Fibroblast of the aortic adventitia (primary cell): ENCODE results near the gene GPC6. TPM values are rescaled to one million over a fixed set of nuclear protein-coding genes. Genes with fewer than 3 reads are reported as not detected.

Source experiments
- DNase-seq: peaks from one replicate; pipeline ENCODE4 v3.0.0-alpha.2; 2010; ENCODE audit warnings: low read depth
- H3K4me3 ChIP-seq: 2 replicates; pipeline ENCODE4 v1.5.1; 2011; ENCODE audit warnings: low read depth, mild to moderate bottlenecking, control low read depth, low read length, moderate library complexity
- CTCF ChIP-seq: IDR thresholded peaks from 2 replicates; pipeline ENCODE4 v1.5.1; 2011; ENCODE audit warnings: mild to moderate bottlenecking, low read length, control low read depth, inconsistent platforms; ENCODE audit not compliant: insufficient read depth
- total RNA-seq: library from RNA; depleted of rRNA; stranded (reverse); fragments of >200 nt; gene quantifications from 2 replicates; pipeline ENCODE4 v1.2.3, GENCODE V29; 2012; ENCODE audit warnings: low replicate concordance

The GPC6 gene
- total RNA-seq, 1 donor: 92.6 TPM

- no peak overlapping the region for H3K4me3 ChIP-seq
- DNase-seq: no peak
- no peak for TF ChIP-seq CTCF
Observed at GRCh38 chr13:94269557-94269956, 1043.0 kb downstream of the GPC6 start.

GRCh38 chr13:94270556-94270955, 1043.9 kb downstream of the GPC6 start:
- H3K4me3 ChIP-seq: no peak overlapping the region
- no peak for TF ChIP-seq CTCF
- no peak for DNase-seq

- no peak overlapping the region for H3K4me3 ChIP-seq
- DNase-seq: no peak
- TF ChIP-seq CTCF: no peak
Observed at GRCh38 chr13:94272038-94272437, 1045.4 kb downstream of the GPC6 start.

GRCh38 chr13:94280349-94280748, 1053.7 kb downstream of the GPC6 start:
- DNase-seq: no peak
- no peak for TF ChIP-seq CTCF
- no peak overlapping the region for H3K4me3 ChIP-seq

- no peak overlapping the region for H3K4me3 ChIP-seq
- no peak for DNase-seq
- no peak for TF ChIP-seq CTCF
Observed at GRCh38 chr13:94280845-94281244, 1054.2 kb downstream of the GPC6 start.

GRCh38 chr13:94286581-94286980, 1060.0 kb downstream of the GPC6 start:
- TF ChIP-seq CTCF: no peak
- H3K4me3 ChIP-seq: no peak overlapping the region
- no peak for DNase-seq

GRCh38 chr13:94291631-94292322, 1065.2 kb downstream of the GPC6 start:
- TF ChIP-seq CTCF: no peak
- H3K4me3 ChIP-seq: no peak overlapping the region
- no peak for DNase-seq
